GM23338 (cell line): Measurements from ENCODE around the gene MPO. TPM values are rescaled to one million over a fixed set of nuclear protein-coding genes. Genes with fewer than 3 reads are reported as not detected.
A peak's percentile ranks its signal among the peaks of the same experiment; 100 is the strongest.

Experiments used
- ATAC-seq: fragments of 200-7000 bp; cut with Tn5 transposase; 3 replicates; pipeline ENCODE4 v1.9.1; 2020
- DNase-seq: peaks from one replicate; pipeline ENCODE4 v3.0.0-alpha.2; 2015; ENCODE audit warnings: low spot score
- H2AFZ ChIP-seq: fragments of 200-600 bp; sonication (generic); 2 replicates; pipeline ENCODE4 v1.8.0; 2016; ENCODE audit warnings: antibody characterized with exemption, mild to moderate bottlenecking, moderate library complexity
- H3F3A ChIP-seq: fragments of 200-600 bp; sonication (generic); replicated peaks from 2 replicates; pipeline ENCODE4 v1.8.0; 2017; ENCODE audit warnings: antibody characterized with exemption, mixed run types, low read depth
- H3K27ac ChIP-seq: fragments of 200-600 bp; sonication (generic); 2 replicates; pipeline ENCODE4 v1.6.1; 2016; ENCODE audit warnings: low read depth
- H3K27me3 ChIP-seq: fragments of 200-600 bp; sonication (generic); 2 replicates; pipeline ENCODE4 v1.8.0; 2016; ENCODE audit warnings: mild to moderate bottlenecking, mixed run types, moderate library complexity; ENCODE audit not compliant: insufficient read depth
- H3K36me3 ChIP-seq: fragments of 200-600 bp; sonication (generic); 2 replicates; pipeline ENCODE4 v1.8.0; 2016; ENCODE audit warnings: mild to moderate bottlenecking; ENCODE audit not compliant: insufficient read depth
- H3K4me1 ChIP-seq: fragments of 200-600 bp; sonication (generic); 2 replicates; pipeline ENCODE4 v1.8.0; 2016; ENCODE audit warnings: mild to moderate bottlenecking, moderate library complexity; ENCODE audit not compliant: insufficient read depth
- H3K4me2 ChIP-seq: fragments of 200-600 bp; sonication (generic); 2 replicates; pipeline ENCODE4 v1.7.1; 2017; ENCODE audit warnings: mixed run types
- H3K4me3 ChIP-seq: fragments of 200-600 bp; sonication (generic); 2 replicates; pipeline ENCODE4 v1.6.1; 2016; ENCODE audit warnings: mixed run types
- H3K79me2 ChIP-seq: fragments of 200-600 bp; sonication (generic); replicated peaks from 2 replicates; pipeline ENCODE4 v1.8.0; 2017; ENCODE audit warnings: mild to moderate bottlenecking; ENCODE audit not compliant: insufficient read depth
- H3K9me2 ChIP-seq: fragments of 200-600 bp; sonication (generic); 2 replicates; pipeline ENCODE4 v1.8.0; 2017; ENCODE audit not compliant: insufficient read depth
- H4K20me1 ChIP-seq: fragments of 200-600 bp; sonication (generic); replicated peaks from 2 replicates; pipeline ENCODE4 v1.8.0; 2017; ENCODE audit warnings: mild to moderate bottlenecking; ENCODE audit not compliant: insufficient read depth
- H3K27ac Mint-ChIP-seq: 2 replicates; pipeline ENCODE4 v1.8.0; 2020; ENCODE audit warnings: inconsistent platforms, mild to moderate bottlenecking, moderate library complexity, mixed read lengths
- H3K27me3 Mint-ChIP-seq: 3 replicates; pipeline ENCODE4 v1.8.0; 2022; ENCODE audit warnings: low read depth, mild to moderate bottlenecking, moderate library complexity, mixed read lengths, inconsistent platforms; ENCODE audit not compliant: insufficient read depth, poor library complexity
- H3K36me3 Mint-ChIP-seq: 3 replicates; pipeline ENCODE4 v1.8.0; 2021; ENCODE audit warnings: low read depth, mild to moderate bottlenecking, inconsistent platforms, moderate library complexity, mixed read lengths
- H3K4me1 Mint-ChIP-seq: 3 replicates; pipeline ENCODE4 v1.8.0; 2020; ENCODE audit warnings: mild to moderate bottlenecking, inconsistent platforms, mixed read lengths
- H3K4me3 Mint-ChIP-seq: 3 replicates; pipeline ENCODE4 v1.8.0; 2021; ENCODE audit warnings: moderate library complexity, mild to moderate bottlenecking, inconsistent platforms, mixed read lengths
- H3K9me3 Mint-ChIP-seq: 3 replicates; pipeline ENCODE4 v1.8.0; 2020; ENCODE audit warnings: moderate library complexity, mild to moderate bottlenecking, inconsistent platforms, mixed read lengths
- CTCF ChIP-seq, 2 experiments: fragments of 200-600 bp in 1 of 2; sonication (generic) in 1 of 2; conservative IDR thresholded peaks; 2 replicates each; pipeline versions ENCODE4 v1.5.1 to v1.6.1; 2016 to 2017; ENCODE audit warnings: antibody characterized with exemption in 2 of 2, low read depth in 2 of 2, mild to moderate bottlenecking in 2 of 2, moderate library complexity in 1 of 2
- ETS1 ChIP-seq: IDR thresholded peaks from 2 replicates; pipeline ENCODE4 v1.6.1; 2016; ENCODE audit warnings: antibody characterized with exemption
- EZH2 ChIP-seq: fragments of 200-600 bp; sonication (generic); IDR thresholded peaks from one replicate; pipeline ENCODE4 v1.8.0; 2017; ENCODE audit warnings: antibody characterized with exemption, mild to moderate bottlenecking, low read depth; ENCODE audit not compliant: unreplicated experiment
- EZH2phosphoT487 ChIP-seq: fragments of 200-600 bp; sonication (generic); IDR thresholded peaks from one replicate; pipeline ENCODE4 v1.8.1; 2018; ENCODE audit warnings: antibody characterized with exemption; ENCODE audit not compliant: unreplicated experiment
- JUNB ChIP-seq: IDR thresholded peaks from one replicate; pipeline ENCODE4 v1.6.1; 2016; ENCODE audit warnings: antibody characterized with exemption; ENCODE audit not compliant: unreplicated experiment
- POLR2AphosphoS5 ChIP-seq: IDR thresholded peaks from 2 replicates; pipeline ENCODE4 v1.6.1; 2016; ENCODE audit warnings: antibody characterized with exemption, low read depth
- REST ChIP-seq: IDR thresholded peaks from one replicate; pipeline ENCODE4 v1.6.1; 2018; ENCODE audit warnings: antibody characterized with exemption; ENCODE audit not compliant: unreplicated experiment
- STAT1 ChIP-seq: IDR thresholded peaks from one replicate; pipeline ENCODE4 v1.6.1; 2016; ENCODE audit warnings: antibody characterized with exemption; ENCODE audit not compliant: unreplicated experiment
- ZNF114 ChIP-seq: fragments of 250-450 bp; sonication (Bioruptor Pico); IDR thresholded peaks from 2 replicates; pipeline ENCODE4 v1.5.0; 2020; ENCODE audit warnings: mild to moderate bottlenecking, moderate library complexity
- ZNF331 ChIP-seq: fragments of 250-450 bp; sonication (Bioruptor Pico); IDR thresholded peaks from 2 replicates; pipeline ENCODE4 v1.5.0; 2020; ENCODE audit warnings: low read depth, mild to moderate bottlenecking, moderate library complexity
- polyA plus RNA-seq: library from polyadenylated mRNA; unstranded; fragments of >200 nt; fragmentation: Nextera tagmentation; extraction: Ambion mirVana; gene quantifications from 2 replicates; pipeline ENCODE4 v1.2.1, GENCODE V29; 2016
- total RNA-seq: library from RNA; depleted of rRNA; stranded (reverse); fragments of >200 nt; shearing (Covaris generic); gene quantifications from 2 replicates; pipeline ENCODE4 v1.2.3, GENCODE V29; 2014

MPO gene
- total and polyA plus RNA-seq, 2 experiments from 2014 or later: 0.08 TPM; not detected in 1

- H2AFZ ChIP-seq: no peak overlapping the region
- H3K27ac Mint-ChIP-seq: no peak overlapping the region
- H3K4me3 ChIP-seq: no peak overlapping the region
- ATAC-seq (no peak), DNase-seq (no peak)
- H3K27me3 Mint-ChIP-seq: no peaks in the 10 kb centered on the region
- TF ChIP-seq REST (no peak), POLR2AphosphoS5 (no peak), ZNF114 (CRISPR knock-in tag) (no peak), JUNB (no peak), EZH2 (no peak), ETS1 (no peak), ZNF331 (CRISPR knock-in tag) (no peak), EZH2phosphoT487 (no peak), CTCF (conservative IDR thresholded peaks at IDR 0.05; ENCODE audit: low read depth in 2 of 2) (no peak)
- no peaks in the 10 kb centered on the region for H3K36me3 ChIP-seq
- no peaks in the 10 kb centered on the region for H3K9me2 ChIP-seq
- H3K4me3 Mint-ChIP-seq: no peak overlapping the region
- H3K4me1 ChIP-seq: no peaks in the 10 kb centered on the region
- H3K27me3 ChIP-seq: no peaks in the 10 kb centered on the region
- peaks cover 4% of the 10 kb centered on the region; the same call in 2 of the 3 replicates for H3K4me1 Mint-ChIP-seq
- H3K79me2 ChIP-seq: no peaks in the 10 kb centered on the region
- H3K4me2 ChIP-seq: no peak overlapping the region
- H4K20me1 ChIP-seq: no peaks in the 10 kb centered on the region
- H3K36me3 Mint-ChIP-seq: no peaks in the 10 kb centered on the region
- H3K27ac ChIP-seq: no peak overlapping the region
- H3F3A ChIP-seq: no peaks in the 10 kb centered on the region
- no peaks in the 10 kb centered on the region for H3K9me3 Mint-ChIP-seq
Observed at GRCh38 chr17:58294034-58294433, 13.3 kb upstream of the MPO start.

GRCh38 chr17:58291246-58291645 is 10.5 kb upstream of the MPO start:
- H3K9me3 Mint-ChIP-seq: no peaks in the 10 kb centered on the region
- Histone ChIP-seq H3K36me3 (no peaks in the 10 kb centered on the region), H3K27ac (no peak overlapping the region), H3K4me1 (no peaks in the 10 kb centered on the region), H3K79me2 (no peaks in the 10 kb centered on the region), H3F3A (no peaks in the 10 kb centered on the region), H3K9me2 (no peaks in the 10 kb centered on the region), H4K20me1 (no peaks in the 10 kb centered on the region), H3K4me2 (no peak overlapping the region), H3K27me3 (no peaks in the 10 kb centered on the region), H2AFZ (peak overlapping the region; percentile 12; the same call in 1 of the 2 replicates), H3K4me3 (no peak overlapping the region)
- H3K27me3 Mint-ChIP-seq: no peaks in the 10 kb centered on the region
- no peak for DNase-seq
- TF ChIP-seq ETS1 (no peak), ZNF114 (CRISPR knock-in tag) (no peak), POLR2AphosphoS5 (no peak), JUNB (no peak), EZH2 (no peak), STAT1 (no peak), EZH2phosphoT487 (no peak), CTCF (conservative IDR thresholded peaks at IDR 0.05; ENCODE audit: low read depth in 2 of 2) (no peak), ZNF331 (CRISPR knock-in tag) (no peak)
- no peak overlapping the region for H3K27ac Mint-ChIP-seq
- peaks cover 4% of the 10 kb centered on the region; the same call in 2 of the 3 replicates for H3K4me1 Mint-ChIP-seq
- no peaks in the 10 kb centered on the region for H3K36me3 Mint-ChIP-seq
- ATAC-seq: no peak
- no peak overlapping the region for H3K4me3 Mint-ChIP-seq
